ENCODE results near the gene ZNF516. TPM values are rescaled to one million over a fixed set of nuclear protein-coding genes. Genes with fewer than 3 reads are reported as not detected.

The ZNF516 gene
- total and polyA plus RNA-seq, 2 of the 13 experiments (the other 11 are each of a cell fraction or from before 2014, with no cell fraction given) = 16.6 to 18.7 TPM

DNA sequence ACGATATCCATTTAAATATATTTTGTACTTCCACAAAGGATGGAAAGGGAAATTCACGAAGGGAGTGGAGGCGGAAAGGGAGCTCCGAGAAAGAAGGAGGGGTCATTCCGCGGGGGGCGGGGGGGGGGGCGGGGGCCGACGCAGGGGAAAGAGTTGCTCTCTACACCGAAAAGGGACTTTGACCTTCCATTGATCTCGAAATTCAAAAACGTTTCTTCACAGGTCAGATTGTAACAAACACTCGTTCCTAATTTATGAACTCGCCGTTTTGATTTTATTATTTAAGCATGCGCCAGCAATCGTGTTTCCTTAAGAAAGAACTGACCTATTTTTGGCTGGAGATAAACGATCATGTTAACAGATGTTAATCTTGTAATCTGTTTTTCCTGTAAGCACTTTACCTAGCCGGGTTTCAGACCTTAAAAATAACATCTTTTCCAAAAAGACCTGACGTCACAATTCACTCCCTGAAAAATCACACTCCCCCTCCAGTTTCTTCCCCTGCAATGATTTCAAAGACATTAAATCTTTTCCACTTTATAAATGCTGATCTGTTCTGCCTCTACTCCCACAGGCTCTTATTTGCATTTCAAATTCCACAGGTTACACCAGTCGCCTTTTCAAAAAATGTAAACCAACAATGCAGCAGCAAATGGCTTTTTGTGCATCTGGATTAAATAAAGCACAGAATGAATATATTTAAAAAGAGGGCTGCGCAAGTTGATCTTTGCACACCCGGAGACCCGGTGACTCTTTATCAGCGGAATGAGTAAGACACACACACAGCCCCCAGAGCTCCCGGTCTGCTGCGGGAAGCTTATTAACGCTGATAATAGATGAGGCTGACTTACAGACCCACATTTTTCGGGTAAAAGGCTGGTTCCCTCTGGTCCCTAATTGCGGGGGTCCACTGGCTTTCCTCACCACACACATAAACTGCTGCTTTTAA lies 1.6 kb downstream of the ZNF516 start (continued):
- TF ChIP-seq MAF1 (CRISPR knock-in tag; IDR thresholded peaks at IDR 0.05; ENCODE audit: borderline replicate concordance) = no peak
- no peak for TF ChIP-seq SOX13 (IDR thresholded peaks at IDR 0.05)
- 0 out of 4 replicates have a peak, but pooled peaks of 1 of the 2 experiments have one; percentile 13 for TF ChIP-seq SOX13 (CRISPR knock-in tag; conservative IDR thresholded peaks at IDR 0.05 in 1 of 2, IDR thresholded peaks at IDR 0.05 in 1 of 2)
- TF ChIP-seq ZNF121 (CRISPR knock-in tag; IDR thresholded peaks at IDR 0.05) = no peak
- no peak for TF ChIP-seq ATF1 (CRISPR knock-in tag; IDR thresholded peaks at IDR 0.05)
- no peak for TF ChIP-seq KDM5B (CRISPR knock-in tag; IDR thresholded peaks at IDR 0.05; ENCODE audit: borderline replicate concordance)
- TF ChIP-seq SNRNP70 (IDR thresholded peaks at IDR 0.05; ENCODE audit: low read depth, low read length) = no peak
- TF ChIP-seq, protein P1, sequence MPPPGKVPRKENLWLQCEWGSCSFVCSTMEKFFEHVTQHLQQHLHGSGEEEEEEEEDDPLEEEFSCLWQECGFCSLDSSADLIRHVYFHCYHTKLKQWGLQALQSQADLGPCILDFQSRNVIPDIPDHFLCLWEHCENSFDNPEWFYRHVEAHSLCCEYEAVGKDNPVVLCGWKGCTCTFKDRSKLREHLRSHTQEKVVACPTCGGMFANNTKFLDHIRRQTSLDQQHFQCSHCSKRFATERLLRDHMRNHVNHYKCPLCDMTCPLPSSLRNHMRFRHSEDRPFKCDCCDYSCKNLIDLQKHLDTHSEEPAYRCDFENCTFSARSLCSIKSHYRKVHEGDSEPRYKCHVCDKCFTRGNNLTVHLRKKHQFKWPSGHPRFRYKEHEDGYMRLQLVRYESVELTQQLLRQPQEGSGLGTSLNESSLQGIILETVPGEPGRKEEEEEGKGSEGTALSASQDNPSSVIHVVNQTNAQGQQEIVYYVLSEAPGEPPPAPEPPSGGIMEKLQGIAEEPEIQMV (CRISPR knock-in tag; IDR thresholded peaks at IDR 0.05; ENCODE audit: low read depth) = no peak
- TF ChIP-seq, protein P2, sequence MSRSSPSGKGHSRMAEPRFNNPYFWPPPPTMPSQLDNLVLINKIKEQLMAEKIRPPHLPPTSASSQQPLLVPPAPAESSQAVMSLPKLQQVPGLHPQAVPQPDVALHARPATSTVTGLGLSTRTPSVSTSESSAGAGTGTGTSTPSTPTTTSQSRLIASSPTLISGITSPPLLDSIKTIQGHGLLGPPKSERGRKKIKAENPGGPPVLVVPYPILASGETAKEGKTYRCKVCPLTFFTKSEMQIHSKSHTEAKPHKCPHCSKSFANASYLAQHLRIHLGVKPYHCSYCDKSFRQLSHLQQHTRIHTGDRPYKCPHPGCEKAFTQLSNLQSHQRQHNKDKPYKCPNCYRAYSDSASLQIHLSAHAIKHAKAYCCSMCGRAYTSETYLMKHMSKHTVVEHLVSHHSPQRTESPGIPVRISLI (CRISPR knock-in tag; IDR thresholded peaks at IDR 0.05; ENCODE audit: borderline replicate concordance) = no peak
- no peak for TF ChIP-seq HNF1B (CRISPR knock-in tag; IDR thresholded peaks at IDR 0.05)
- TF ChIP-seq, protein P3, sequence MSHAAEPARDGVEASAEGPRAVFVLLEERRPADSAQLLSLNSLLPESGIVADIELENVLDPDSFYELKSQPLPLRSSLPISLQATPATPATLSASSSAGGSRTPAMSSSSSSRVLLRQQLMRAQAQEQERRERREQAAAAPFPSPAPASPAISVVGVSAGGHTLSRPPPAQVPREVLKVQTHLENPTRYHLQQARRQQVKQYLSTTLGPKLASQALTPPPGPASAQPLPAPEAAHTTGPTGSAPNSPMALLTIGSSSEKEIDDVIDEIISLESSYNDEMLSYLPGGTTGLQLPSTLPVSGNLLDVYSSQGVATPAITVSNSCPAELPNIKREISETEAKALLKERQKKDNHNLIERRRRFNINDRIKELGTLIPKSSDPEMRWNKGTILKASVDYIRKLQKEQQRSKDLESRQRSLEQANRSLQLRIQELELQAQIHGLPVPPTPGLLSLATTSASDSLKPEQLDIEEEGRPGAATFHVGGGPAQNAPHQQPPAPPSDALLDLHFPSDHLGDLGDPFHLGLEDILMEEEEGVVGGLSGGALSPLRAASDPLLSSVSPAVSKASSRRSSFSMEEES (CRISPR knock-in tag; IDR thresholded peaks at IDR 0.05) = no peak
- TF ChIP-seq ZNF639 (CRISPR knock-in tag; conservative IDR thresholded peaks at IDR 0.05) = 0 out of 2 replicates have a peak, but pooled peaks have one; percentile 5
- peak; percentile 21 for TF ChIP-seq HNRNPK (IDR thresholded peaks at IDR 0.05; ENCODE audit: low read depth, low read length, poor library complexity, severe bottlenecking)
- TF ChIP-seq KDM6A (CRISPR knock-in tag; IDR thresholded peaks at IDR 0.05; ENCODE audit: low read depth) = peak; percentile 55; the same call in 1 of the 2 replicates
- TF ChIP-seq, protein P4, sequence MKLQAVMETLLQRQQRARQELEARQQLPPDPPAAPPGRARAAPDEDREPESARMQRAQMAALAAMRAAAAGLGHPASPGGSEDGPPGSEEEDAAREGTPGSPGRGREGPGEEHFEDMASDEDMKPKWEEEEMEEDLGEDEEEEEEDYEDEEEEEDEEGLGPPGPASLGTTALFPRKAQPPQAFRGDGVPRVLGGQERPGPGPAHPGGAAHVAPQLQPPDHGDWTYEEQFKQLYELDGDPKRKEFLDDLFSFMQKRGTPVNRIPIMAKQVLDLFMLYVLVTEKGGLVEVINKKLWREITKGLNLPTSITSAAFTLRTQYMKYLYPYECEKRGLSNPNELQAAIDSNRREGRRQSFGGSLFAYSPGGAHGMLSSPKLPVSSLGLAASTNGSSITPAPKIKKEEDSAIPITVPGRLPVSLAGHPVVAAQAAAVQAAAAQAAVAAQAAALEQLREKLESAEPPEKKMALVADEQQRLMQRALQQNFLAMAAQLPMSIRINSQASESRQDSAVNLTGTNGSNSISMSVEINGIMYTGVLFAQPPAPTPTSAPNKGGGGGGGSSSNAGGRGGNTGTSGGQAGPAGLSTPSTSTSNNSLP (IDR thresholded peaks at IDR 0.05; ENCODE audit: low read depth, low read length) = peak; percentile 12; the same call in 1 of the 2 replicates
- no peak for TF ChIP-seq RFX3 (CRISPR knock-in tag; IDR thresholded peaks at IDR 0.05)
- TF ChIP-seq GFI1 (CRISPR knock-in tag; IDR thresholded peaks at IDR 0.05; ENCODE audit: borderline replicate concordance) = no peak
- no peak for TF ChIP-seq YY1 (IDR thresholded peaks at IDR 0.05; ENCODE audit: insufficient read depth, insufficient replicate concordance, low read depth, low read length)
- no peak for TF ChIP-seq GATAD2A (CRISPR knock-in tag; IDR thresholded peaks at IDR 0.05)
